HG03575 (cell line): ENCODE results near the gene CTBP1.

Source experiments
- ATAC-seq: cut with Tn5 transposase; IDR thresholded peaks from one replicate; pipeline ENCODE4 v1.9.1; 2021; ENCODE audit not compliant: unreplicated experiment, insufficient number of reproducible peaks, low FRiP score; ENCODE audit errors: extremely low read depth

Gene CTBP1

GRCh38 chr4:1205586-1206298 lies 43.2 kb downstream of the CTBP1 start:
- ATAC-seq: no peak

GRCh38 chr4:1204828-1205585 lies 43.9 kb downstream of the CTBP1 start:
- no peak for ATAC-seq

GRCh38 chr4:1204286-1204827 lies 44.6 kb downstream of the CTBP1 start:
- no peak for ATAC-seq

GRCh38 chr4:1203026-1203616 lies 45.8 kb downstream of the CTBP1 start:
- ATAC-seq: no peak

GRCh38 chr4:1202526-1203011 lies 46.4 kb downstream of the CTBP1 start:
- no peak for ATAC-seq

- ATAC-seq: no peak
These were observed 46.9 kb downstream of the CTBP1 start for GRCh38 chr4:1201851-1202525.

GRCh38 chr4:1200425-1201035 lies 48.4 kb downstream of the CTBP1 start:
- ATAC-seq: no peak

- no peak for ATAC-seq
These were observed 49.2 kb downstream of the CTBP1 start for GRCh38 chr4:1199556-1200331.

- no peak for ATAC-seq
These were observed 50.7 kb downstream of the CTBP1 start for GRCh38 chr4:1198098-1198844.

- no peak for ATAC-seq
These were observed 52.3 kb downstream of the CTBP1 start for GRCh38 chr4:1196421-1197183.

GRCh38 chr4:1195891-1196401 lies 53.0 kb downstream of the CTBP1 start:
- ATAC-seq: no peak

- ATAC-seq: no peak
These were observed 53.7 kb downstream of the CTBP1 start for GRCh38 chr4:1195109-1195671.

GRCh38 chr4:1194010-1194900 lies 54.7 kb downstream of the CTBP1 start:
- no peak for ATAC-seq

GRCh38 chr4:1193206-1194009 lies 55.5 kb downstream of the CTBP1 start:
- no peak for ATAC-seq
